ENCODE results near the gene FOXG1. TPM values are rescaled to one million over a fixed set of nuclear protein-coding genes. Genes with fewer than 3 reads are reported as not detected.
A peak's percentile ranks its signal among the peaks of the same experiment; 100 is the strongest.

Gene FOXG1
- total and polyA plus RNA-seq, 8 donors: not detected

DNA sequence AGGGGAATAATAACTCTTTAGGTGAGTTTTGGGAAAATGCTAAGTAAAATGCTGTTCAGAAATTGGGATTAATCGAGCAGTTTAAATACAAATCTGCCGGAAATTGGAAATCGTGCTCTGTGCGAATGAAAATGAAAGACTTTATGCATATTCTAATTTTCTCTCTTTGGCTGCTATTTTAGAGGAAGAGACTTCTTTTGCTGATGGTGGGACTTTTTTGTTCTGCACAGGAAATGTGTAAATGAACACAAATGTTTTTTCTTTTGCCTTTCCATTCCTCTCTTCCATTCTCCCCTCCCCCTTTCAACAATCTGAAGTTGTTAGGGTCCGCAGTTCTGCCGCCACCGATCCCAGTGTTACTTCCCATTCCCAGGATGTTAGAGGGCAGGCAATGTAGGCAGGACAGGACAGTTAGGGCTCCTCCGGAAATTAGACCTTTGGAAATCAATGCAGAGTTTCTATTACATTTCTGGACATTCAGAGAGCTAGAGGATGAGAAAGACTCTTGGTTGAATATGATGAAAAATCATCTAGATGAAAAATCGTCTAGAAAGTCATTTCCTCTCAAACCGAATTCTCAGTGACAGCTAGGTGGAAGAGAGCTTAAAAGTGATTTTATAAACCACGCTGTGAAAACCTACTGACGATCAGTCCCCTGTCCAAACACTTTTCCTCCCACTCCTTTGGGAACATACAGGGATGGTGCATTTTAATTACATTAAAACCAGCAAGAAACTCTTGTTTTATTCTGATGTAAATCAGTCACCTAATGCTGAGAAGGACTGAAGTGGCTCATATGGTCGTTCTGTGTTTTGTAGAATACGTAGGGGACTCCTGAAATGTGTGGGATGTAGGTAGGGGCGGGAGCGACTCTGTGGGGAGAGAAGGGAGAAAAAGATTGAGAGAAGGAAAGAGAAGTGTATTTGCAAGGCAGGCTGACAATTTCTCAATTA is 17.8 kb downstream of the FOXG1 start:
- TF ChIP-seq, protein P1, sequence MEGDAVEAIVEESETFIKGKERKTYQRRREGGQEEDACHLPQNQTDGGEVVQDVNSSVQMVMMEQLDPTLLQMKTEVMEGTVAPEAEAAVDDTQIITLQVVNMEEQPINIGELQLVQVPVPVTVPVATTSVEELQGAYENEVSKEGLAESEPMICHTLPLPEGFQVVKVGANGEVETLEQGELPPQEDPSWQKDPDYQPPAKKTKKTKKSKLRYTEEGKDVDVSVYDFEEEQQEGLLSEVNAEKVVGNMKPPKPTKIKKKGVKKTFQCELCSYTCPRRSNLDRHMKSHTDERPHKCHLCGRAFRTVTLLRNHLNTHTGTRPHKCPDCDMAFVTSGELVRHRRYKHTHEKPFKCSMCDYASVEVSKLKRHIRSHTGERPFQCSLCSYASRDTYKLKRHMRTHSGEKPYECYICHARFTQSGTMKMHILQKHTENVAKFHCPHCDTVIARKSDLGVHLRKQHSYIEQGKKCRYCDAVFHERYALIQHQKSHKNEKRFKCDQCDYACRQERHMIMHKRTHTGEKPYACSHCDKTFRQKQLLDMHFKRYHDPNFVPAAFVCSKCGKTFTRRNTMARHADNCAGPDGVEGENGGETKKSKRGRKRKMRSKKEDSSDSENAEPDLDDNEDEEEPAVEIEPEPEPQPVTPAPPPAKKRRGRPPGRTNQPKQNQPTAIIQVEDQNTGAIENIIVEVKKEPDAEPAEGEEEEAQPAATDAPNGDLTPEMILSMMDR (IDR thresholded peaks at IDR 0.05): no peak
- Histone ChIP-seq H3K27me3 (peaks cover 0 to 47% (median 26%) of the 10 kb centered on the region in 4 donors), H3K27ac (no peak overlapping the region), H3K9me3 (no peaks in the 10 kb centered on the region), H3K4me3 (no peak overlapping the region), H3K4me1 (peaks cover 0 to 3% (median 0%) of the 10 kb centered on the region in 3 donors), H3K36me3 (no peaks in the 10 kb centered on the region)
- ATAC-seq: no peak
- intact Hi-C loops (cut with DNase I): no loop called here
- DNase-seq: no peak
- FAIRE-seq: no peak
- WGBS, 2 donors: 8 to 10% methylated on average over 16 of the region's 16 CpGs

DNA sequence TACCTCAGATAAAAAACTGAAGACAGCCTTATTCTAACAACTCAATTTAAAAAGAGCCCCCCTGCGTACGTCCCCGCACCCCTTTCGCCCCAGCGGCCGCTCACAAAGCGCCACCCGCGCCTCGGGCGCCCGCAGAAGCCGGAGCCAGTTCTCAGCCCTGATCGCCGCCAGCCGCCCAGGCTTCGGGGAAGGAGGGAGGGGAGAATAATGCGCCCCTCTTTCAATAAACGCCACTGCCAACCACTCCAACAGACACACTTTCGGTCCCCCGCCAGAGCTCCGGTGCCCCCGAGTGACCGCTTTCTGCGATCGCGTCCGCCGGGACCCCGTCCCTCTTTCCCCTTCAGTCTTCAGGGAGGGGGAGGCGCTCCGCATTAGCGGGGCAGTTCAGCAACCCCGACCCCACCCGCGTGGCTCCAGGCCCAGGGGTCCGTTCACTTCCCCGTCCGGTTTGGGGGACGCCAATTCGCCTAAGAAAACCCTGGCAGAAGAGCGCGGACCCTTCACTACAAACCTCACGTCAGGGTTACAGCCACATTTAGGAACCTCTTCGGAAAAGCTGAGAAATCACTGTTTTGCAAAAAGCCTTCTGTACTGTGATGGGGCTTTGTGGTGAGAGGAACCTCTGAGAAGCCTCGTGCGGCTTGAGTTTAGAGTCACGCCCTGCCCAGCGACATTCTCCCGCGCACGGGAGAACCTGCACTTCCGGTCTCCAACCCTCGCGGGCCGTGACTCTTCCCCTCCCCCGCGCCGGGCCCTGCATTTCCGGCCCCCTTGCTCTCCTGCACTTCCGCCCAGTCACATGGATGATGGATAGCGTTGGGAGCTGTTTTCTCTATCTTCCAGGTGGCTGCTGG is 18.7 kb downstream of the FOXG1 start:
- peak overlapping the region in 2 of 4 donors; percentile 14 to 37 for H3K4me3 ChIP-seq
- FAIRE-seq (no peak), ATAC-seq (peak in 3 of 4 donors; percentile 32 to 50 (median 40)), DNase-seq (peak in 1 of 6 donors; percentile 56)
- 4 to 6% methylated on average over 60 to 62 of the region's 62 CpGs for WGBS, 2 donors
- H3K27me3 ChIP-seq: peaks cover 0 to 38% (median 19%) of the 10 kb centered on the region in 4 donors
- peaks cover 0 to 3% (median 0%) of the 10 kb centered on the region in 3 donors for H3K4me1 ChIP-seq
- no peaks in the 10 kb centered on the region for H3K36me3 ChIP-seq
- TF ChIP-seq, protein P1 (IDR thresholded peaks at IDR 0.05): no peak
- H3K27ac ChIP-seq: no peak overlapping the region
- intact Hi-C loops (cut with DNase I): no loop called here
- no peaks in the 10 kb centered on the region for H3K9me3 ChIP-seq

DNA sequence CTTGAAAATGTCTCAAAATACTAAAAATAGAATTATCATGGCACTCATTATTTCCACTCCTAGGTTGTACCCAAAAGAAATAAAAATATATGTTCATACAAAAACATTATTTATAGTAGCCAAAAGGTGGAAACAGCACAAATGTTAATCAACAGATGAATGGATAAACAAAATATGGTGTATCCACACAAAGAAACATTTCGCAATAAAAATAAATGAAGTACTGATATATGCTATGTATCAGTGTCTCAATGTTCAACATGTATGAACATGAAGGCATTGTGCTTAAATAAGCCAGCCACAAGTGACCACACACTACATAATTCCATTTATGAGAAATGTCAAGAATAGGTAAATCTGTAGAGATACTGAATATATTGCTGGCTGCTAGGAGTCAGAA is 40.9 kb downstream of the FOXG1 start:
- 72 to 96% methylated on average over 1 of the region's 1 CpG for WGBS, 2 donors
- DNase-seq: no peak
- FAIRE-seq: no peak
- no peak for ATAC-seq
- no peak overlapping the region for H3K4me3 ChIP-seq
- H3K27ac ChIP-seq: no peak overlapping the region
- H3K36me3 ChIP-seq: no peaks in the 10 kb centered on the region
- H3K27me3 ChIP-seq: peaks cover 0 to 4% (median 0%) of the 10 kb centered on the region in 4 donors
- H3K4me1 ChIP-seq: no peaks in the 10 kb centered on the region
- TF ChIP-seq, protein P1 (IDR thresholded peaks at IDR 0.05): no peak
- intact Hi-C loops (cut with DNase I): no loop called here
- H3K9me3 ChIP-seq: no peaks in the 10 kb centered on the region

DNA sequence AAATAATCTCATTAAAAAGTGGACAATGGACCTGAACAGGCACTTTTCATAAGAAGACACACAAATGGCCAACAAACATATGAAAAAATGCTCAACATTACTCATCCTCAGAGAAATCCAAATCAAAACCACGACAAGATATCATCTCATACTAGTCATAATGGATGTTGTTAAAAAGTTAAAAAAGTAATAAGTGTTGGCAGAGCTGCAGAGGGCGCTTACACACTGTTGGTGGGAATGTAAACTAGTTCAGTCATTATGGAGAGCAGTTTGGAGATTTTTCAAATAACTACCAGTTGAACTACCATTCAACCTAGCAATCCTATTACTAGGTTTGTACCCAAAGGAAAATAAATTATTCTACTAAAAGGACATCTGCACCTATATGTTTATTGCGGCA is 47.2 kb downstream of the FOXG1 start:
- Histone ChIP-seq H3K4me1 (no peaks in the 10 kb centered on the region), H3K27ac (no peak overlapping the region), H3K9me3 (no peaks in the 10 kb centered on the region), H3K27me3 (no peaks in the 10 kb centered on the region), H3K4me3 (no peak overlapping the region), H3K36me3 (no peaks in the 10 kb centered on the region)
- TF ChIP-seq, protein P1 (IDR thresholded peaks at IDR 0.05): no peak
- no peak for ATAC-seq
- WGBS, 2 donors: 72 to 82% methylated on average over 3 of the region's 3 CpGs
- intact Hi-C loops (cut with DNase I): no loop called here
- DNase-seq: no peak
- FAIRE-seq: no peak
